Measurements from ENCODE around the gene SMAD5.

Gene SMAD5

DNA sequence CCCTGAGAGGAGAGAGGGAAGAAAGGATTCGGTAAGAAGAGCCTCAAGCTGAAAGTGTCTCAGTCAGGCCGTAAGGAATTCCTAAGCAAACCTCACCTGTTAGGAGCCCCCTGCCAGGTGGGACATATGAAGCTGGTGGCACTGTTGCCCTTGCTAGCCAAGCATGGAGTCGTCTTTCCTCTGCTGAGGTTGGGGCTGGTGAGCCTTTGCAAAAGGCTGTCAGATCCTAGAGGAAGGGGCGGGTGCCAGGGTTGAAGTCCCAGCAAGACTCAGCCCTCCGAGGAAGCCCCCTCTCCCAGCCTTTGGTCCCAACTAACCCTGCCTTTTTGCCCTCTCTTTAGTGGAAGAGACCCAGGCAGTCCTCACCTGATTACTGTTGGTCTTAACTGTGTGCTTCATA is 65.8 kb downstream of the SMAD5 start:
- DNase-seq = no peak

GRCh38 chr5:136199408-136199807 is 66.8 kb downstream of the SMAD5 start:
- DNase-seq = no peak

GRCh38 chr5:136200130-136200529 is 67.5 kb downstream of the SMAD5 start:
- no peak for DNase-seq

DNA sequence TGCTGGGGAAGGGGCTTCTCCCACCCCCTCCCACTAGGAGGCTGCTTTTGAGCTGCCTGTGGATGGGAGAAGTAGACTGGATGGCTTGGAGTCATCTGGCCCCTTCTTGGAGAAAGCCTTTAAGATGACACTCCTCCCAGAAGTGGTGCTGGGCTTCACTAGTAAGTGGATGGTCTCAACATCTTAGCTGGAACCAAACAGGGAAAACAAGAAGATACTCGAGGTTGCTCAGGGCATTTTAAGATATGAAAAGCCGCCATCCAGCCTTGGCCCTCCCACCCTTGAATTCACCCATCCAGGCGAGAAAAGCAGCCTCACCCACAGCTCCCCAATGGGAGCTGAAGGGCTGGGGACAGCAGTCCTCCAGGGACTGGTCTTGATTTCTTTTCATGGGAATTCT is 68.1 kb downstream of the SMAD5 start:
- DNase-seq = no peak

- DNase-seq = no peak
Measured at GRCh38 chr5:136201870-136202269, 69.2 kb downstream of the SMAD5 start.

- no peak for DNase-seq
Measured at GRCh38 chr5:136202469-136203205, 70.0 kb downstream of the SMAD5 start.

GRCh38 chr5:136203303-136203922 is 70.8 kb downstream of the SMAD5 start:
- DNase-seq = no peak

GRCh38 chr5:136205061-136205702 is 72.5 kb downstream of the SMAD5 start:
- DNase-seq = no peak

DNA sequence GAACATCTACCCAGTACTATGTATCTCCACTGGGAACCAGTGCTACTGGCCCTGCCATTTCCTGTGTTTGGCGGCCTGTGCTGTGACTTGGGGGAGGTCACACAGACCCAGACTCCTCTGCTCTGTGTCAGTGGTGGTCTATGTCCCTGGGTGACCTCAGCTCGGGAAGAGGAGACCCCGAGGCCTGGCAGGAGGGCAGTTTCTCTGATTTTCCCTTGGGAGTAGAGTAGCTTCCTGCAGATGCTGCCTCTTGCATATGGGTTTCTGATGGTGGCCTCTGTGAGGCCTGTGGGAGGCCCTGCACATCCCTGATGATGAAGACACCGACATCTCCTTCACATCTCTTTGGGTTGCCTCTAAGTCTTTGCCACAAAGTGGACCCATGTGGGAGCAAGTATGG is 73.3 kb downstream of the SMAD5 start:
- no peak for DNase-seq

DNA sequence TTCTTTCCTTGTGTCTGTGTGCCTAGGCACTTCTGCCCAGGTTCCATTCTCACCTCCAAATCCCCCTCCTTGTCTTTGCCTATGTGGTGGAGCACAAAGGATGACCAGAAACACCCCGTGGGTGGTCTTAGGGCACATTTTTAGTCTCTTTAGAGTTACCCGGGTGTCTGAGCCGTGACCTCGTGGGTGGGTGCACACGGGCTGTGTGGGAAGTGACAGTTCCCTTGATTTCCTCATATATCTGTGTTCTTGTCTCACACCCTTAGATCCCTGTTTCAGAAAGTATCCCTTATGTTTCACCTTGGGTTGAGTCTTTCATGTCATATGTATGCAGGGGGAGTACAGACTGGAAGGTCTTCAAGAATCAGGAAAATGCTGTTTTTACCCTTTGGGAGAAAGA is 73.7 kb downstream of the SMAD5 start:
- no peak for DNase-seq

- DNase-seq = no peak
Measured at GRCh38 chr5:136207631-136208030, 75.0 kb downstream of the SMAD5 start.

GRCh38 chr5:136208916-136209315 is 76.3 kb downstream of the SMAD5 start:
- no peak for DNase-seq

DNA sequence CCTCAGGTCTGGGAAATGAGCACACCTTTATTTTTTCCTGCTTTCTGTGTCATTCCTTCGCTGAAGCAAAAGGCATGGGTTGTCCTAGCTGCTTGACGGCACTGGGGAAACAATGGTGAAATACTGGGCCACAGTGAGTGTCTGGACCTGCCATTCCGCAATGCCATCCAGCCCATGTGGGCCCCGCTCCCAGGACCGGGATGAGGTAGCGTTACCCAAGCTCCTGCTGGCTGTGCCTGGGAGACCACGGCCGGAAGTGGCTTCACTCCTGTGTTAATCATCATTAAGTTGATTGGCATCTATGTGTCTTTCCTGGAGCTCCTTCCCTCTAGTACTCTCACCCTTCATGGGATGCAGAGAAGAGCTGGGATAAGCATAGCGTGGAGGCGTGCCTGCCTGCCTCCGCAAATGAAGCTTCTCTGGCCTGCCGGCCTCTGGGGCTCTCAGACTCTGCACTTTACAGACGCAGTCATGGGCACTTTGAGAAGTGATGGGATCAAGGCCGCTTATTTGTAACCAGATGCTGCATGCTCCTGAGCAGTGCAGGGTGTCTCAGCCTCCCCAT is 76.8 kb downstream of the SMAD5 start:
- DNase-seq = no peak

GRCh38 chr5:136210259-136210658 is 77.6 kb downstream of the SMAD5 start:
- DNase-seq = no peak

DNA sequence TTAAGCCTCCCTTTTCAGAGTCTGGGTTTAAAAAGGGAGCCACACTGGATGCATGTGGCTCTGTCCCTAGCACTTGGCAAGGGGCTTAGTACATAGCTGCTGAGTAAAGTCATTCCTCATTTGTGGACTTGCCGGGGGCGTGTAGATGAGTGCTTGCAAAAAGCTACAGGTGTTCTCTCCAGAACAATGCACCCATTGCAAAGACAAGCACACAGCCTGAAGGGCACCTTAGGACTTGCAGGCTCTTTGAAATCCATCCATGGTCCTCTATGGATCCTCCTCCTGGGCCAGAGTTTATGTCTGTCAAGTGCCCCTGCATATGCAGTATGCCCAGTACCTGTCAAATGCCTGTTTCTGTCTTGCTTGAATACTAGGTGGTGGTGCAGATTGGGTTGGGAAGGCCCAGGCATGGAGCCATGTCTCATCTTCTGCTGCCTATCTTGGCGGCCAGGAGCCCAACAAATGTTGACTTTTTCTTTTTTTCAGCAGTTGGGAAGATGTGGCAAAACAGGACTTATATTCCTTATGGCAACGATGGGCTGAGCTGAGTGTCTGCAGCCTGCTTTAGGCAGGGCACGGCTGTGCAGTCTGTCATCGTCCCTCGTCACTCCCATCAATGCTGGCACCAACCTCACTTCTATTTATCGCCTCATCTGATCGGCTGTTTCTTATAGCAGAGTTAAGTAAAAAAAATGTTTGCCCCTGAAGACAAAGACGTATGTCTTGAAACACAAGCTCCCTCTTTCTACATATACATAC is 78.8 kb downstream of the SMAD5 start:
- no peak for DNase-seq

- DNase-seq = peak; percentile 44 to 62
Measured at GRCh38 chr5:136212252-136212721, 79.6 kb downstream of the SMAD5 start.

DNA sequence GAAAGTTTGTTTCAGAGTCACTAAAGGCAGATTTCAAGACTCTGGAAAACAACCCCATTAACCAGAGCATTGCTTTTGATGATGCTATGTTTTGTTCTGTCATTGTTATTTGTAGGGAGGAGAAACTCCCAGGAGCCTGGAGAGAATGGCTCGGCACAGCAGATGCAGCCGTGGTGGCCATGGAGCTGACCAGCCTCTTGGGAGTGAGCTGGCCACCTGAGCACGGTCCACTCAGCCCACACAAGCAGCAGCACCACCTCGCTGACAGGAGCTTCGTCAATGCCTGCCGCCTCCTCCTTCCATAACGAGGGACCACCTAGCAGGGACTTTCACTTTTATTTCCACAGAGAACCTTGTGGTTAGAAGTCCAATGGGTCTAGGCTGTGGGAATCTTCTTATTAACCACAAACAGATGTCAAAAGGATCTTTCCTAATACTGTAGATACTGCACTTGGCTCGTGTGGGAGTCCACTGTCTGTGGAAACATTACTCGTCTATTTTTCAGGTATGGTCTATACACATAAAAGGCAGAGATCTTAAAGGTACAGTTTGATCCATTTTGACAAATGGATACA is 81.4 kb downstream of the SMAD5 start:
- DNase-seq = no peak

DNA sequence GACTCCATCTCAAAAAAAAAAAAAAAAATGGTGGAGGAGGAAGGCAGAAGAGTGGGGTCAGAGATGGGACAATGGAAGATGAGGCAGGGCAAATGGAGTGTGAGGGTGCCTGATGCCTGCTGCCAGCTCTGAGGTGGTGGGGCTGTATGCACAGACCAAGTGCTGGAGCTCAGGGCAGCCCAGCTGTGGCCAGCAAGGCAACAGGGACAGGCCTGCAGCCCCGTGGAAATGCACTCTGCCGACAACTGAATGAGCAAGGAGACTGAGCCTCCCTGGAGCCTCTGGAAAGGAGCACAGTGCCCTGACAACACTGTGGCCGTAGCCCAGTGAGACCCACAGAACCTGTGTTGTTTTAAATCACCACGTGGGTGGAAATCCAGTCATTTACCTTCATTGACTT is 83.2 kb downstream of the SMAD5 start:
- DNase-seq = no peak

GRCh38 chr5:136216230-136216629 is 83.6 kb downstream of the SMAD5 start:
- no peak for DNase-seq

- no peak for DNase-seq
Measured at GRCh38 chr5:136221340-136221739, 88.7 kb downstream of the SMAD5 start.

DNA sequence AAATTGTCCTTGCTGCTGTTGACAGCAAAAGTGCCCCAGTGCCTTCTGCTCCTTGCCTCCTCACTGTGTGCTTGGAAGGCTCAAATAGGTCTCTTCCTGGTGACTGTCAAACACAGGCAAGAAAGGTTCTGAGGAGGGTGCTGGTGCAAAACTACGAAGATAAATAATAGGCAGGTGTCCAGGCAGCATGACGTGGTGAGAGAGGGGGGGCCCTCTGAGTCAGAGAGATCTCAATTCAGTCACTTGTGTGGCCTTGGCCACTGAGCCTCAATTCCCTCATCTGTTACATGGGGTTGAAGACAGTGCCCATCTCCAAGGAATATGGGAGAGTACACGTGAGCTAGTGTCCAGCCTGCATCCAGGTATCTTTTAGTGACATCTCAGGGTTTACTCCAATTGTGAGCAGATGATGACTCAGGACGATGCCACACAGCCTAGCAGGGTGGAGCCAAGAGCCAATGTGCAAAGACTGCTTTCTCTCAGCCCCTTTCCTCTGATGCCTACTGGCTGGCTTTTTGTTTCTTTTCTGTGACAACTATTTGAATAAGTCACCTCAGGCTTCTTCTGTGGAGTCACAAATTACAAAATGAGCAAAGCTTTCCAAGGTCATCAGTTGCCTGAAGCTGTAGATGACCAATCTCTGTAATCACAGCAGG is 90.1 kb downstream of the SMAD5 start:
- no peak for DNase-seq

DNA sequence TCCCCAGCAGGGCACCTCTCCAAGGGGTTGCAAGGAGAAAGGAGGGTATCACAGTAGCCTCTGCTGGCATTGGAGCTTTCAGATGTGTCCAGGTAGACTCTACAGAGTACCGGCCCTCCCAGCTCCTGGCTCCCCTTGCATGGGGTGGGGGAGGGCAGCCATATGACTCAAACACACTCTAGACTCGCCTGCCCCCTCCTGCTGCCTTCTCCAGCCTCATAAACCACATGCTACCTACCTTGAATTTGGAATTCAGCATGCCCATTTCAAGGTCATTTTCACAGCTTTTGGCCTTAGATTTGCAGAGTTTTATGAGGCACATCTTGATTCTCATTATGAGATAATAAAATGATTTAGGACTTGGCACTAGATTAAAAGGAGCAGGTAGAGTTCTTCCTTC is 93.2 kb downstream of the SMAD5 start:
- DNase-seq = no peak

Measured in stimulated activated CD4-positive, alpha-beta T cell treated with anti-CD3 and anti-CD28 coated beads, Interleukin-2, amount 100 ng/mL, for 24 hours (primary cell).